GM19023 (cell line): Measurements from ENCODE around the gene COPS7A.
A peak's percentile ranks its signal among the peaks of the same experiment; 100 is the strongest.

Source experiments
- ATAC-seq: cut with Tn5 transposase; IDR thresholded peaks from one replicate; pipeline ENCODE4 v1.9.1; 2021; ENCODE audit warnings: mild to moderate bottlenecking, moderate library complexity; ENCODE audit not compliant: unreplicated experiment

The COPS7A gene

GRCh38 chr12:6768990-6769389 lies 45.1 kb downstream of the COPS7A start:
- no peak for ATAC-seq

- ATAC-seq = no peak
Measured at GRCh38 chr12:6769666-6770065, 45.8 kb downstream of the COPS7A start.

GRCh38 chr12:6770094-6770493 lies 46.2 kb downstream of the COPS7A start:
- ATAC-seq = no peak

DNA sequence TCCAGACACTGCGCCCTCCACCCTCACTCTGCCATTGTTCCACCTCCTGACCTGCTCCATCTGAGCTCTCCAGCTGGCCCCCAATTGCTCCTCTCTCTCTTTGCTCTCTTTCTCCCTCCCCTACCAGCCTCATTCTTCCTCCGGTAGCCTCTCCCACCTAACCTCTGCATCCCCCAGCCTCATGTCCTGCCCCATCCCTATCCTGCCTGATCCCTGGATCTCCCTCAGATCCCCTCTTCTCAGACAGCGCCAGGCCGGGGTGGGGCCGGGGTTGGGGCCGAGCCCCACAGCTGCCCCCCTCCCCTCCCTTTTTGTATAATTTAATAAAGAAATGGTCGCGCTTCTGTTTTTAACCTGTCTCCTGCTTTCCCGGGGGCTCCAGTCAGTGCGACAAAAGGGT lies 46.8 kb downstream of the COPS7A start:
- no peak for ATAC-seq

DNA sequence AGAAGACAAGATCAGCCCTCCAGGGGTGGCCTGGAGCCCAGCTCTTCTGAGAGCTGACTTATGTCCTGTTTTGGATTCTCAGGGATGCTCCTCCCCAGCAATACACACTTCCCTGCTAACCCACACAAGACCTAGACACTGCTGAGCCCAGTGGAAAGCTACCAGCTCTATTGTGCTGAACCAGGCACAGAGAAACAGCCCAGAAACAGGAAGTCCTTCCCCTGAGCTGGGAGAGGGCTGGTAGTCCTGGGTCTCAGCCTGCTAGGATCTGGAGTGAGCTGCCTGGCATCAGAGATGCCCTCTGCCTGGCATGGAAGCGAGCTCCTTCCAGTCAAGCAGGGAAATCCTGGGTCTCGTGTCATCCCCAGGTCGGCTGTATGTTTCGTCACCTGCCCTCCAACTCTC lies 47.2 kb downstream of the COPS7A start:
- no peak for ATAC-seq

DNA sequence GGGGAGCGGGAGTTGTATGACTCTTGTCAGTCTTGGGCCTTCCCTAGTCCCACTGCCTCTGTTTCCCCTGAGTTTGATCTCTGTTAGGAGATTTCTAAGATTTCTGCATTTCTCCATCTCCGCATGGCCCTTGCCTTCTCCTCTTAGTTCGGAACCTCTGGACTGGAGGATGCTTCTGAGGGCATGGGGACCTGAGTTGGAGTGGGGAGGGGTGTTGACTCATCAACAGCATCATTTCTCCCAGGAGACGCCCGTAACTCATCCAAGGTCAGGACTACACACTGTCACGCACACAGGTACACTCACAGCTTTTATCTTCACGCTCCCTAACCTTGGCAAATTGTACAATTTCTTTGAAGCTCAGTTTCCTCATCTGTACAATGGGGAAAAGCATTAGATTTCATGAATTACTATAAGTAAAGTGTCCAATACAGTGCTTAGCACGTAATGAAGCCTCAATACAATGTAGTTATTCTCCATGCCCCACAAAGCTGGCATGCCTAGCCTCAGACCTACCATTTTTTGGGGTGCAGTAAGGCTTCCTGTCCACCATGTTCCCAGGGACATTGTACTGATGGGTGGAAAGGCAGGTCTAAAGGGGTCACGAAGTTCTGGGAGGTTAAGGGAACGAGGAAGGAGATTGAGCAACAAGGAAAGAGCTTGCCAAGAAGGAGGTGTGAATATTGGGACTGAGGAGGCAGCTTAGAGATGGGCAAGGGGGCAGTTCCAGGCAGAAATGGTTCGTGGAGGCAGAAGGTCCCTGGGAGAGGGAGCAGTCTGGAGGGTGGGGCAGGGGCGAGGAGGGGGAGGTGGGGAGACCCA lies 47.9 kb downstream of the COPS7A start:
- no peak for ATAC-seq

- no peak for ATAC-seq
Measured at GRCh38 chr12:6772331-6772695, 48.5 kb downstream of the COPS7A start, which contains the start of gene LAG3. LAG3 (plus strand) TSS chr12:6772520; CDS start chr12:6772853, 333 bp downstream.

DNA sequence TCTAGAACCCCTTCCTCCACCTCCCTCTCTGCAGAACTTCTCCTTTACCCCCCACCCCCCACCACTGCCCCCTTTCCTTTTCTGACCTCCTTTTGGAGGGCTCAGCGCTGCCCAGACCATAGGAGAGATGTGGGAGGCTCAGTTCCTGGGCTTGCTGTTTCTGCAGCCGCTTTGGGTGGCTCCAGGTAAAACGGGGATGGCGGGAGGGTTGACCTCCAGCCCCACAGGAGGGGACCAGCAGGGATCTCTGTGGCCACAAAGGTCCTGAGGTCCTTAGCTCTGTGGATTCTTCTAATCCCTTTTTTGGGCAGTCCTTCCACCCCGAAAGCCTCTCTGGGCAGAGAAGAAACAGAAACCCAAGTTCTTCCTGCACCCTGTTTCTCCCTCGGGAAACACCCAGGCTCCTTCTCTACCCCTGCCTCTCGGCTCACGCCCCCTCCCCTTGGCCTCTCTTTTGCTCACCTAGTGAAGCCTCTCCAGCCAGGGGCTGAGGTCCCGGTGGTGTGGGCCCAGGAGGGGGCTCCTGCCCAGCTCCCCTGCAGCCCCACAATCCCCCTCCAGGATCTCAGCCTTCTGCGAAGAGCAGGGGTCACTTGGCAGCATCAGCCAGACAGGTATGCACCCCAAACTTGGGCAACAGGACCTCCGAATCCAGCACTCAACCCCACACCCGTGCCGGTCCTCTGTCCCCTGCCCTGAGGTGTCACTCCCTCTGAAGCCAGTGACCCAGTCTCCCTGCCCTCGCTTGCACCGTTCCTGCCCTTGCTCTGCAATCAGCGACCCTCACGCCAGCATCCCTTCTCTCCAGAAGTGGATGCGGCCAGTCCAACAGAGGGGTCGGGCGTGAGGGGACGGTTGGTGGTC lies 49.1 kb downstream of the COPS7A start:
- no peak for ATAC-seq

DNA sequence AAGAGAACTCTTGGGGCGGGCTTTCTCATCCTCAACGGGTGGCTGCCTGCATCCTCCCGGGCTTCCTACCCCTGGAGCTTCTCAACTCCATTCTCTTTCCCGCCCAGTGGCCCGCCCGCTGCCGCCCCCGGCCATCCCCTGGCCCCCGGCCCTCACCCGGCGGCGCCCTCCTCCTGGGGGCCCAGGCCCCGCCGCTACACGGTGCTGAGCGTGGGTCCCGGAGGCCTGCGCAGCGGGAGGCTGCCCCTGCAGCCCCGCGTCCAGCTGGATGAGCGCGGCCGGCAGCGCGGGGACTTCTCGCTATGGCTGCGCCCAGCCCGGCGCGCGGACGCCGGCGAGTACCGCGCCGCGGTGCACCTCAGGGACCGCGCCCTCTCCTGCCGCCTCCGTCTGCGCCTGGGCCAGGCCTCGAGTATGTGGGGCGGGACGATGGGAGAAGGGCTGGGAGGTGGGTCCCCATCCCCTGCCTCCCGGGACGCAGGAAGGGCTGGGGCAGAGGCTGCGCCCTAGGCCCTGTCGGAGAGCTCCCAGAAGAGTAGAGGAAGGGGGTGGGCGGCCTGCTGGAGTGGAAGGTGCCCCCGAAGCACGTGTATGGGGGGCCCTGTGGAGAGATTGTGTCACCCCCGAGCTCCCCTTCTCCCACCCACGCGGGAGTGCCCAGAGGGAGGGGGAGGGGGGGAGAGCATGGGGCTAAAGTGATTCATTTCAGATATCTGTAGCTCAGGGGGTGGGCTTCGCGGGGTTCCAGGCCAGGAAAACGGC lies 49.9 kb downstream of the COPS7A start:
- ATAC-seq = no peak

GRCh38 chr12:6774499-6775062 lies 50.7 kb downstream of the COPS7A start:
- no peak for ATAC-seq

DNA sequence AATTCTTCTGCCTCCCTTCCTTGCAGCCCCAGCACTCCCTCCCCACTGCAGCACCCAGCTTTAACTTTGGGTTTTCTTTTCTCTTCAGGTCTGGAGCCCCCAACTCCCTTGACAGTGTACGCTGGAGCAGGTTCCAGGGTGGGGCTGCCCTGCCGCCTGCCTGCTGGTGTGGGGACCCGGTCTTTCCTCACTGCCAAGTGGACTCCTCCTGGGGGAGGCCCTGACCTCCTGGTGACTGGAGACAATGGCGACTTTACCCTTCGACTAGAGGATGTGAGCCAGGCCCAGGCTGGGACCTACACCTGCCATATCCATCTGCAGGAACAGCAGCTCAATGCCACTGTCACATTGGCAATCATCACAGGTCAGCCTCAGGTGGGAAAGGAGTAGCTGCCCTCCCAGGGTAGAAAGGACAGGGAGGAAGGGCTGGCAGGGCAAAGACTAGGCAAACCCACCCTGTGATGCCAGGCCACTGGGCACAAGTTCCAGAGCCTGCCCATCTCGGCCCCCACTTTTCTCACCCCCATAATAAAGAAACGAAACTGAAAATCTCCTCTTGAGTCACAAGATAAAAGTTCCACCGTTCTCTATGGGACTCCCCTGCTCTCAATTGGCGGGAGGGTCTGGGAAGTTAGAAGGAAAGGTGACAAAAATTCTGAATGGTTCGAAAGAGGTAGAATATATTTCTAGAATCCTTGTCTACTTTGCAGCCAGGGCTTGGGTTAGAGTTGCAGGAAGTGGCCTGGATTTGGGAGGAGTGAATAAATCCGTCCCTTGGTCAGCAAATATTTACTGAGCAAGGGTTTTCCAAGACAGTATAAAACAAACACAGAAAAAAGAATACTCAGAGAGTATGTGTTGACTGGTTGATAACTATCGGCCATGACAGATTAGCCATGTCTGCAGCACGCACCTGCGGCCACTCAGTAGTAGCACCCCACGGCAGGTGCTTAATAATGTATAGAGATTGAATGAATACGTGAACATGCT lies 51.6 kb downstream of the COPS7A start:
- no peak for ATAC-seq

- no peak for ATAC-seq
Measured at GRCh38 chr12:6777386-6777785, 53.5 kb downstream of the COPS7A start.

DNA sequence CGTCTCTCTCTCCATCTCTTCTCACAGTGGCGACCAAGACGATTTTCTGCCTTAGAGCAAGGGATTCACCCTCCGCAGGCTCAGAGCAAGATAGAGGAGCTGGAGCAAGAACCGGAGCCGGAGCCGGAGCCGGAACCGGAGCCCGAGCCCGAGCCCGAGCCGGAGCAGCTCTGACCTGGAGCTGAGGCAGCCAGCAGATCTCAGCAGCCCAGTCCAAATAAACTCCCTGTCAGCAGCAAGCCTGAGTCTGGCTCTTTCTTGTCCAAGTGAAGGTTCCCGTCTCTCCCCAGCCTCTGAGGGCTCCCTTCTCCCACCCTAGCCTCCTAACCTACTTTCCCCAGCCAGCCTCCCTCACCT lies 54.3 kb downstream of the COPS7A start:
- no peak for ATAC-seq

GRCh38 chr12:6778574-6779550 lies 55.0 kb downstream of the COPS7A start:
- peak; percentile 69 for ATAC-seq

DNA sequence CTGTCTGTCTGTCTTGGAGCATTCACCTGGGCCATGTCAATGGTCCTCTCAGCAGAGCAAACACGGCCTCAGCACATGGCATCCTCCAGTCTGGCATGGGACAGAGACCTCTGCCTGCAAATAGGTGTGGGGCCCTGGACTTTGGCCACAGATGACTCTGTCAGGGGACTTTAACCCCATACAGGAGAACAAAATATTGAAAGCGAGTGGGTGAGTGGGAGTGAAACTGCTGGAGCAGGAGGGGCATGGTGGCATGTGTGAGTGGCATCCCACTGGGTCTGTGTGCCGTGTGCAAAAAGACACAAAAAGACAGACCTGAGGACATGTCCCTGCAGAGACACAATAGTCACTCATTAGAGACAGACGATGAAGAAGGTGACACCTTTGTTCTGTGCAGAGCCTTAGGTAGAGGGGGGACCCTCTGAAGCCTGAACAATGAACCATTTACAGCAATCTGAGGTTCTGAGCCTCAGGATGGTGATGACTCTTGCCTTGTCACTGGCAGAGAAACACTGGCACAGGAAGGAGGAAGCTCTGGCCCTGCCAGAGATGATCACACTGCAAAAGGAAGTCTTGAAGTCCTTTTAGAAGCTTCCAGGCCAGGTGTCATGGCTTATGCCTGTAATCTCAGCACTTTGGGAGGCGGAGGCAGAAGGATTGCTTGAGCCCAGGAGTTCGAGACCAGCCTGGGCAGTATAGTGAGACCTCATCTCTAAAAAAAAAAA lies 56.0 kb downstream of the COPS7A start:
- ATAC-seq = no peak

DNA sequence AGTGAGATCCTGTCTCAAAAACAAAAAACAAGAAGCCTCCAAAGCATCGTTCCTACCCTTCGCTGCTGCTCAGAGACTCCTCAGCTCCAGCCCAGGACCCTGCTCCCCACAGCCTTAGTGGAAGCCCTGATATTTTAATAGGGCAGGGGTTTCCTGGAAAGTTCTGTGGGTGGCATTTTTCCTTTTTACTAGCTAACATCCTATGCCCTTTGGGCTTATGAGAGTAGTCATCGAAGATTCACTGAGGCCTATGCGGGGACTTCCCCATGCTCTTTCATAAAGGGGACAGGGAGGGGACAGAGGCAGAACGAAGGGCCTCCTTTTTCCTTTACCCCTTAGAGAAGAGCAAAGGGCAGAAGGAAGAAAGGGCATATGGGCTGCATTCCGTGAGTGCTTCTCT lies 56.7 kb downstream of the COPS7A start:
- no peak for ATAC-seq
